T-helper 1 cell treated with Interleukin-12 subunit alpha and Interleukin-12 subunit beta and Interleukin-4 antibody, amounts not matched to agents 30 ng/mL and 1 ng/mL, for 36 hours (primary cell): ENCODE measurements around the gene GPR82. TPM values are rescaled to one million over a fixed set of nuclear protein-coding genes. Genes with fewer than 3 reads are reported as not detected.
"Not testable (repeated sequence)": the region's sequence is repeated elsewhere in the genome, so short reads cannot be mapped to it uniquely, and the experiment has no call there.

Source experiments
- intact Hi-C: fragments of 100-400 bp; cut with micrococcal nuclease; formaldehyde crosslinking; loops from one replicate; pipeline ENCODE4 v1.15.1; 2024
- total RNA-seq: library from RNA; stranded (reverse); gene quantifications from 2 replicates; pipeline ENCODE4 v1.2.3, GENCODE V29; 2022

The GPR82 gene
- total RNA-seq, 1 donor from 2014 or later = 0.12 TPM

DNA sequence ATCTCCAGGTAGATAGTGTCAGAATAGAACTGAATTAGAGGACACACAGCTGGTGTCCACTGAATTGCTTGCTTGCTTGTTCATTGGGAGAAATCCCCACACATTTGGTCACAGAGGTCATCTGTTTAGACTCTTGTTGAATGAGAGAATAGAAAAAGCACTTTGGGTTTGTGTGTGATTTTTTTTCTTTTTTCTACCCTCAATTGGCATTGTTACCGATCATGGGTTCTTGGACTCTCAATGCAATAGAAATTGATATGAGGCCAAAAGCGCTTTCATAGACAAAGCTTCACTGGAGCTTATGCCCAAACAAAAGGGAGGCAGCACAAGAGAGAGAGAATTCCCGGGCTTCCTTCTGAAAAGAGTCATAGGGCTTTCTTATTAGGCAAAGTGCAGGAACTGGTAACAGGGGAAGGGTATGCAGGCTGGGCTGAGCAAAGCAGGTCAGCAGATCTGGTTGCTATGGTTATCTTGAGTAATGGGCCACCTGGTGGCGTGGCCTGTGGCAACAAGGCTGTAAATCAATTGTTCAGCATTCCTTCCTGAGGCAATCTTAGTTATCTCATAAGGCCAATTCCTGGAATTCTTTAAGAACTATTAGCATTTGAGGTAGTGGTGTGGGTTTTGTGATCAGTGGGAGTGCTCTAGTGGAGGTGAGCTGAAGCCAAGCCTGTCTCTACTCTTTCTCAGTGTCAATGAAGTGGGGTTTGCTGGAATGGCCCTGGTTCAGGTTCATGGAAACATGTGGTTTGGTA, 5.3 kb upstream of the GPR82 start:
- intact Hi-C loops = no loop called here

DNA sequence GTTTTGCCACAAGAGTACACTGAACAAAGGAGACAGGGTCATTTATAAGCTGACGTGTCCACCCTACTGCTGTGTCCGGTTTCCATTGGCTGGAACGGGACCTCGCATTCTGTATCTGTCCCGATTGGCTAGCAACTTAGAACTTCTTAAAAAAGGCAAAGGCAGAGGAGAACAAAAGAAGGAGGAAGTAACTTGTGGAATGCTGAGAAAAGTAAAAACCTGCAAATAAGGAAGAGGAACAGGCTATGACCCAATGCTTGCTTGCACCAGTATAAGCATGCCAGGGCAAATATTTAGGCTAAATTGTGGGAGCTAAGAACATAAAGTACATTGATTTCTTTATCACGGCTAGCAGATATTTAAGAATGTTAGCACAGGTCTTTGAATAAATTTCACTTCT, 4.4 kb upstream of the GPR82 start:
- intact Hi-C loops = not testable (repeated sequence)

GRCh38 chrX:41720125-41720779, 3.7 kb upstream of the GPR82 start:
- intact Hi-C loops = no loop called here

- intact Hi-C loops = no loop called here
Observed at GRCh38 chrX:41721590-41721989, 2.4 kb upstream of the GPR82 start.

DNA sequence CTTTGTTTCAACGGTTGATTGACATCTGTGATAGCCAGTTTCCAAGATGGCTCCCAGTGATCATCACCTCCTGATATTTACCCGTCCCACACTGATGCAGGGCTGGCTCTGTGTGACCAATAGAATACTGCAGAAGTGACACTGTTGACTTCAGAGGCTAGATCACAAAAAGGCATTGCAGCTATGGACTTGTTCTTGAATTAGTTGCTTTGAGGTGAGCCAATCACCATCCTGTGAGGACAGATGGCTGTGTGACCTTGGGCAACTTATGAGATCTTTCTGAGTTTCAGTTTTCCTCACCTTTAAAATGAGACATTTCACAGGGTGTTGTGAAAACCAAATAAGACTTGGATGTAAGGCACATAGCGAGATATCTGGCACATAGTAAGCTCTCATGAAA, 1.8 kb upstream of the GPR82 start:
- intact Hi-C loops = no loop called here

DNA sequence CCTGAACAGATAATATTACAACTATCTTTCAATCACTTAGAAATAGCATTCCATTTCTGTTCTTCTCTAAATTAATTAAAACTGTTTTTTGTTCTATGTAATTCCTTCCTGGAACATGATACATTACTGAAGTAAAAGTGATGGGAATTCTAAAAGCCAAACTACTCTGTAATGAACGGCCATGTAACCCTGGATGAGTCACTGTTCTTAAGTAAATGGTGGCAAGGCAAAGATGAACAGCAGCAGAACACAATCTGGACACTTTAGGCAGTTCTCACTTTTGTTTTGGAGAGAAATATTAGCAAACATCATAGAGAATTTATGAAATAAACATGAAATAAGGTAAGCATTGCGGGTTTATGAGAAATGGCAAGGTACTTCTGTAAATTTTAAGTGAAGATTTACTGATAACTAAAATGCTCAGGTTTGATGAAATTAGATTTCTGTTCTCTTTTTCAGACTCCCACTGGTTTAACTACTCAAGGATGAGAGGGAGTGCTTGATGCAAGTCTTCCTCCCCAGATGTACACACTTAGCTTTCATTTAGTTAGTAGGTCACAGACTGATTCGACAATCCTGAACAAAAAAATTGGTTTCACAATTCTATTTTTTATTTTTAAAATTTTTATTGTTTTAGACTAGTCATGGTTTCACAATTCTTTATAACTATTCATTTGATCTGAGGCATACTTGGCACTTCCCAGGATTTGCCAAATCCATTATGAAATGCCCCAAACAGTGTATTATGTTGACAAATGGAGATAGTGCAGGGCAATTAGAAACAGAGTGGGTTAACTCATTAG, 964 bp upstream of the GPR82 start:
- intact Hi-C loops = no loop called here

GRCh38 chrX:41728125-41728524, 4.1 kb downstream of the GPR82 start:
- intact Hi-C loops = loop anchor here (5.0 kb wide), 1 partner anchor 49 kb away; no protein-coding TSS in a partner anchor

DNA sequence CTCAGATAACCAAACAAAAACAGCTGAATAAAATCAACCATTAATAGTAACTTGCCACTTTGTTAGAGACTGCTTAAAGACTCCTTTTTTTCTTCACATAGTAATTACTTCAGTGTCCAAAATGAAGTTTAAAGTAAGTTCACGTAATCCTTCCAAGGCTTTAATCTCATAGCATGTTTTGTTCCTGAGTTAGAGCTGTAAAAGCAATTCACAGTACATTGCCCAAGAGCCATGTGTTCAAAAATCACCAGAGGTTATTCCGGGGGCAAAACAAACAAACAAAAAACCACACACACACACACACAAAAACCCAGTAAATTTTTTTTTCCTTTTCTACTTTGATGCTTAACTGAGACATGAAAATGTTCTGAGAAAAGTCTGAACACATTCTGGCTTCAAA, 6.1 kb downstream of the GPR82 start:
- intact Hi-C loops = loop anchor here (5.0 to 10.0 kb wide), 5 partner anchors 38 to 545 kb away; partner anchors contain the start of gene DDX3X

DNA sequence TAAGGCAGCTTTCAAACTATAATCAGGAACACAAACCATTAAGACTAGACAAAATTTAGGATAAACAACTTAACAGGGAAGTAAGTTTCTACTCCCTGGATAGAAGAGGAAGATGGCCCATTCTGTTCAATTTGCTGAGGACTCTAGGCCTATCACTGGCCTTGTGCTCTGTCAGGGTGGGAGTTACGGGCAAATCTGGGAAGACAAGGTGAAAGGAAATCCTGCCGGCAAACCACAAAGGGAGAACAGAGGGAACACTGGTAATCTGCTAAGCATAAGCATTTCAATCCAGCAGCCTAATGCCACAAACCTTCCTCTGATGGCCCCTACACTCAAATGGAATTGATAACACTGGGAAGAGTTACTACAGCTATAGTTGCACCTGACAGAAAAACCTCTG, 8.3 kb downstream of the GPR82 start:
- intact Hi-C loops = loop anchor here (5.0 to 10.0 kb wide), 5 partner anchors 40 to 547 kb away; partner anchors contain the start of gene DDX3X

GRCh38 chrX:41733939-41734338, 10.0 kb downstream of the GPR82 start:
- intact Hi-C loops = loop anchor here (1.0 to 10.0 kb wide), 7 partner anchors 42 to 549 kb away; partner anchors contain the start of gene DDX3X

- intact Hi-C loops = loop anchor here (1.0 to 10.0 kb wide), 7 partner anchors 42 to 550 kb away; partner anchors contain the start of gene DDX3X
Observed at GRCh38 chrX:41734530-41734929, 10.5 kb downstream of the GPR82 start.

GRCh38 chrX:41737065-41737464, 13.1 kb downstream of the GPR82 start:
- intact Hi-C loops = loop anchor here (10.0 kb wide), 3 partner anchors 402 to 552 kb away; partner anchors contain the start of gene DDX3X

- intact Hi-C loops = loop anchor here (10.0 kb wide), 3 partner anchors 405 to 555 kb away; partner anchors contain the start of gene DDX3X
Observed at GRCh38 chrX:41739871-41740270, 15.9 kb downstream of the GPR82 start.

- intact Hi-C loops = no loop called here
Observed at GRCh38 chrX:41750716-41751115, 26.7 kb downstream of the GPR82 start.

DNA sequence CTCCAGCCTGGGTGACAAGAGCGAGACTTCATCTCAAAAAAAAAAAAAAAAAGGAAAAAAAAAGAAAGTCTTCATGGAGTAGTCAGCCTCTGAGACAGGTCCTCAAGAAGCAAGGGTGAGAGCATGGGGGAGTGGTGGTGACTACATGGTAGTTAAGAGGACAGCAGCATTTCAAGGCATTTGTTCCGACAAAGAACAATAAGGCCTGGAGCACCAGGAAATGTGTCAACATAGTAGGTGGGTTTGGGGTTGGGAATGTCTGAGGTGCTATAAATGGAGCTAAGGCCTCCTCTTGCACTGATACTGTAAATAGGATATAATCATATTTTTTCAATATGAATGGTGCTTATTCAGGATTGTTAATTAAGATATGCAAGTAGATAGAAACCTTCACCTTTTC, 34.4 kb downstream of the GPR82 start:
- intact Hi-C loops = loop anchor here (2.0 to 5.0 kb wide), 2 partner anchors 426 to 1106 kb away; no protein-coding TSS in a partner anchor

DNA sequence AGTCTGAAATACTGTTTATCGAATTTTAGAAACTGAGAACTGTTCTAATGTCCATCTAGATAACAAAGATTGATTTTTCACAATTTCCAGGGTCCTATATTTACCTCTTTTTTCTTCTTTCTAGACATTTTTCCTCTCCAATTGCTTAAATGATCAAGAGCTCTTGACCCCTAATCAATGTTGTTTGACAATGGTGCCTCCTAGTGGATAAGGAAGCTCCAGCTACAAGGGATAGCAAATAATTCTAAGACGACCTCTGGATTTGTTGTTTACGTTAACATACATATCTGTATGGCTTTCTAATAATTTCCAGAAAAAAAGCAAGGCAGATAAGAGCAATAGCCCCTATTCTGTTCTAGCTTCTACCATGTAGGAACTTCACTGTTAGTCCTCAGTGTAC, 35.8 kb downstream of the GPR82 start:
- intact Hi-C loops = loop anchor here (1.0 to 10.0 kb wide), 6 partner anchors 202 to 1108 kb away; no protein-coding TSS in a partner anchor

DNA sequence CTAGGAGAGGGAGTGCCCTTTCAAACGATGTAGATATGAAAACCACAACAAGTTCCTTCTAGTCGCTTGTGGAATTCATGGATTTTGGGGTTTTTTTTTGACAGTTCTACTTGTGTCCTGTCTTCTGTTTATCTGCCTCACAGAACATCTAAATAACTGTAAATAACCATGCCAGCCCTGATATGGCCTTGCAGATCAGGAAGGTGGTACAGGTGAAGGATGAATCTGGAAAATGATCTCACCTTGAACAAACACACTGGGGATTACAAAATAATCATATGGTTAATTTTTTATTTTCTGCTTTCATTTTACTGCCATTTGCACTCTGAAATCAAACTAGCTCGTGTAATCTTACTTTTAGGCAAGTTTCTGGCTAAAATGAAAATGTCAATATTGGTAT, 37.2 kb downstream of the GPR82 start:
- intact Hi-C loops = loop anchor here (10.0 kb wide), 1 partner anchor 396 kb away; no protein-coding TSS in a partner anchor

DNA sequence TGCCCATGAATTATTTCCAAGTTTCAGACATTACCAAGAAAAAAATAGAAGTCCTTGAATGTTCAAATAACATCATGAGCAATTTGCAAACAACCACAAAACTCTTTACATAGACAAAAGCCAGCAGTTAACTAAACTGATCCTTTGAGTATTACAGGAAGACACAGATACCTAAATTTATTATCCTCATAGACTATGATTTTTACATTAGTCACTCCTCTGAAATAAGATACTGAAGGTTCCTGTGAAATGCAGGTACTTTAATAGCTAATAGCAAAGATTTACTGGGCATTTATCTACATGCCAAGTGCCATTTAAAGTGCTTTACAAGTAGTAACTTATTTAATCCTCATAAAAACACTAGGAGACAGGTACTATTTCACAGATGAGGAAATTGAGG, 37.7 kb downstream of the GPR82 start:
- intact Hi-C loops = loop anchor here (10.0 kb wide), 1 partner anchor 397 kb away; no protein-coding TSS in a partner anchor

GRCh38 chrX:41779030-41779564, 55.1 kb downstream of the GPR82 start:
- intact Hi-C loops = loop anchor here (5.0 kb wide), 2 partner anchors 52 to 1553 kb away; no protein-coding TSS in a partner anchor
